ENCODE measurements around the gene NF1. TPM values are rescaled to one million over a fixed set of nuclear protein-coding genes. Genes with fewer than 3 reads are reported as not detected.

NF1 gene
- total and polyA plus RNA-seq, 2 donors (not counting 1 experiment from before 2014, with no cell fraction given) = 10.8 to 27.7 TPM

- H3K4me1 ChIP-seq (ENCODE audit: control insufficient read depth in 2 of 2, insufficient read depth in 2 of 2, low read length in 2 of 2) = peaks cover 2 to 11% of the 10 kb centered on the region in 2 donors
- no peak overlapping the region for H3K27ac ChIP-seq (ENCODE audit: low read length in 2 of 2)
- no peaks in the 10 kb centered on the region for H3K27me3 ChIP-seq (replicated peaks in 1 of 4; ENCODE audit: control extremely low read depth in 1 of 4, control insufficient read depth in 3 of 4, insufficient read depth in 4 of 4, low read length in 3 of 4)
- no peak overlapping the region for H3K4me3 ChIP-seq (ENCODE audit: control extremely low read depth in 1 of 5, extremely low read depth in 1 of 5, insufficient read depth in 1 of 5, low read depth in 2 of 5, low read length in 4 of 5)
- TF ChIP-seq, protein P1, sequence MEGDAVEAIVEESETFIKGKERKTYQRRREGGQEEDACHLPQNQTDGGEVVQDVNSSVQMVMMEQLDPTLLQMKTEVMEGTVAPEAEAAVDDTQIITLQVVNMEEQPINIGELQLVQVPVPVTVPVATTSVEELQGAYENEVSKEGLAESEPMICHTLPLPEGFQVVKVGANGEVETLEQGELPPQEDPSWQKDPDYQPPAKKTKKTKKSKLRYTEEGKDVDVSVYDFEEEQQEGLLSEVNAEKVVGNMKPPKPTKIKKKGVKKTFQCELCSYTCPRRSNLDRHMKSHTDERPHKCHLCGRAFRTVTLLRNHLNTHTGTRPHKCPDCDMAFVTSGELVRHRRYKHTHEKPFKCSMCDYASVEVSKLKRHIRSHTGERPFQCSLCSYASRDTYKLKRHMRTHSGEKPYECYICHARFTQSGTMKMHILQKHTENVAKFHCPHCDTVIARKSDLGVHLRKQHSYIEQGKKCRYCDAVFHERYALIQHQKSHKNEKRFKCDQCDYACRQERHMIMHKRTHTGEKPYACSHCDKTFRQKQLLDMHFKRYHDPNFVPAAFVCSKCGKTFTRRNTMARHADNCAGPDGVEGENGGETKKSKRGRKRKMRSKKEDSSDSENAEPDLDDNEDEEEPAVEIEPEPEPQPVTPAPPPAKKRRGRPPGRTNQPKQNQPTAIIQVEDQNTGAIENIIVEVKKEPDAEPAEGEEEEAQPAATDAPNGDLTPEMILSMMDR (IDR thresholded peaks at IDR 0.05) = no peak
- TF ChIP-seq EZH2 (IDR thresholded peaks at IDR 0.05; ENCODE audit: borderline replicate concordance, insufficient read depth, low read depth, low read length, poor library complexity, severe bottlenecking) = no peak
- ATAC-seq (ENCODE audit: low read depth) (no peak), DNase-seq (no peak)
- no peaks in the 10 kb centered on the region for H3K79me2 ChIP-seq (ENCODE audit: control insufficient read depth, insufficient read depth, low read length)
- no peaks in the 10 kb centered on the region for H3K27me3 Mint-ChIP-seq
- intact Hi-C loops (cut with micrococcal nuclease) = no loop called here
- no peak overlapping the region for H3K9ac ChIP-seq (ENCODE audit: low read length)
- no peak overlapping the region for H2AFZ ChIP-seq (ENCODE audit: insufficient read depth, low read depth, low read length, poor library complexity, severe bottlenecking)
- no peak overlapping the region for H3K27ac Mint-ChIP-seq
- ChIA-PET CTCF (no interaction called here), POLR2A (no interaction called here)
- H3K36me3 ChIP-seq (replicated peaks in 1 of 2; ENCODE audit: control extremely low read depth in 1 of 2, control insufficient read depth in 1 of 2, extremely low read depth in 1 of 2, insufficient read depth in 2 of 2, low read length in 1 of 2) = peaks cover 0 to 8% of the 10 kb centered on the region in 2 experiments
- no peaks in the 10 kb centered on the region for H3K9me3 ChIP-seq (ENCODE audit: control extremely low read depth in 1 of 3, control insufficient read depth in 2 of 3, insufficient read depth in 1 of 3, low read length in 2 of 3)
- H3K4me1 Mint-ChIP-seq = peaks cover 13% of the 10 kb centered on the region
- H3K4me2 ChIP-seq (replicated peaks; ENCODE audit: low read depth, low read length, poor library complexity, severe bottlenecking) = no peak overlapping the region
- H4K20me1 ChIP-seq (ENCODE audit: control insufficient read depth, insufficient read depth, low read length, poor library complexity, severe bottlenecking) = no peaks in the 10 kb centered on the region
- H3K4me3 Mint-ChIP-seq = no peak overlapping the region
- H3K9me3 Mint-ChIP-seq (ENCODE audit: insufficient read depth) = no peaks in the 10 kb centered on the region
- no CpG with 5 or more reads among the region's 4 CpGs for WGBS (ENCODE audit: insufficient coverage)
Measured at GRCh38 chr17:31249835-31250141, 155.0 kb downstream of the NF1 start.

GRCh38 chr17:31250229-31250628 is 155.5 kb downstream of the NF1 start:
- POLR2A ChIA-PET = no interaction called here
- intact Hi-C loops (cut with micrococcal nuclease) = no loop called here

More at GRCh38 chr17:31250229-31250628, 155.5 kb downstream of the NF1 start:
- Histone ChIP-seq H3K36me3 (replicated peaks in 1 of 2; ENCODE audit: control extremely low read depth in 1 of 2, control insufficient read depth in 1 of 2, extremely low read depth in 1 of 2, insufficient read depth in 2 of 2, low read length in 1 of 2) (peaks cover 0 to 5% of the 10 kb centered on the region in 2 experiments), H3K79me2 (ENCODE audit: control insufficient read depth, insufficient read depth, low read length) (no peaks in the 10 kb centered on the region), H3K27ac (ENCODE audit: low read length in 2 of 2) (no peak overlapping the region), H4K20me1 (ENCODE audit: control insufficient read depth, insufficient read depth, low read length, poor library complexity, severe bottlenecking) (no peaks in the 10 kb centered on the region), H3K4me2 (replicated peaks; ENCODE audit: low read depth, low read length, poor library complexity, severe bottlenecking) (peak overlapping the region; percentile 16), H2AFZ (ENCODE audit: insufficient read depth, low read depth, low read length, poor library complexity, severe bottlenecking) (no peak overlapping the region), H3K27me3 (replicated peaks in 1 of 4; ENCODE audit: control extremely low read depth in 1 of 4, control insufficient read depth in 3 of 4, insufficient read depth in 4 of 4, low read length in 3 of 4) (no peaks in the 10 kb centered on the region), H3K9ac (ENCODE audit: low read length) (peak overlapping the region; percentile 2), H3K4me1 (ENCODE audit: control insufficient read depth in 2 of 2, insufficient read depth in 2 of 2, low read length in 2 of 2) (peaks cover 2 to 11% of the 10 kb centered on the region in 2 donors), H3K4me3 (ENCODE audit: control extremely low read depth in 1 of 5, extremely low read depth in 1 of 5, insufficient read depth in 1 of 5, low read depth in 2 of 5, low read length in 4 of 5) (no peak overlapping the region), H3K9me3 (ENCODE audit: control extremely low read depth in 1 of 3, control insufficient read depth in 2 of 3, insufficient read depth in 1 of 3, low read length in 2 of 3) (no peaks in the 10 kb centered on the region)
- Mint-ChIP-seq H3K4me3 (no peak overlapping the region), H3K9me3 (ENCODE audit: insufficient read depth) (no peaks in the 10 kb centered on the region), H3K27me3 (no peaks in the 10 kb centered on the region), H3K27ac (peak overlapping the region; percentile 22), H3K4me1 (peaks cover 13% of the 10 kb centered on the region)
- WGBS (ENCODE audit: insufficient coverage) = no CpG with 5 or more reads among the region's 1 CpG
- CTCF ChIA-PET = no interaction called here
- DNase-seq = no peak
- TF ChIP-seq EZH2 (IDR thresholded peaks at IDR 0.05; ENCODE audit: borderline replicate concordance, insufficient read depth, low read depth, low read length, poor library complexity, severe bottlenecking) = no peak
- TF ChIP-seq, protein P1 (IDR thresholded peaks at IDR 0.05) = no peak
- ATAC-seq (ENCODE audit: low read depth) = no peak
